GM21447 (cell line): ENCODE measurements around the gene SEL1L2.
"Not testable (repeated sequence)": the region's sequence is repeated elsewhere in the genome, so short reads cannot be mapped to it uniquely, and the experiment has no call there.

Experiments used
- ATAC-seq: cut with Tn5 transposase; IDR thresholded peaks from one replicate; pipeline ENCODE4 v1.9.1; 2021; ENCODE audit not compliant: unreplicated experiment

Gene SEL1L2

GRCh38 chr20:13990465-13990864 lies at the start of gene SEL1L2:
Gene SEL1L2 (minus strand): TSS chr20:13990614. CDS start chr20:13990534, 80 bp downstream.
- no peak for ATAC-seq

GRCh38 chr20:14036567-14036966 lies 46.2 kb upstream of the SEL1L2 start:
- ATAC-seq = no peak

GRCh38 chr20:14033310-14033709 lies 42.9 kb upstream of the SEL1L2 start:
- no peak for ATAC-seq

- ATAC-seq = no peak
Observed at GRCh38 chr20:14030991-14031390, 40.6 kb upstream of the SEL1L2 start.

GRCh38 chr20:14012671-14013070 lies 22.3 kb upstream of the SEL1L2 start:
- ATAC-seq = no peak

- no peak for ATAC-seq
Observed at GRCh38 chr20:14009208-14009607, 18.8 kb upstream of the SEL1L2 start.

- ATAC-seq = no peak
Observed at GRCh38 chr20:14005996-14006395, 15.6 kb upstream of the SEL1L2 start.

GRCh38 chr20:14000917-14001316 lies 10.5 kb upstream of the SEL1L2 start:
- ATAC-seq = no peak

- ATAC-seq = no peak
Observed at GRCh38 chr20:13996265-13996664, 5.9 kb upstream of the SEL1L2 start.

- no peak for ATAC-seq
Observed at GRCh38 chr20:13995841-13996240, 5.4 kb upstream of the SEL1L2 start.

GRCh38 chr20:13995086-13995665 lies 4.8 kb upstream of the SEL1L2 start, which contains the start of gene MACROD2:
Gene MACROD2 (plus strand): TSS chr20:13995516.
- no peak for ATAC-seq

- not testable (repeated sequence) for ATAC-seq
Observed at GRCh38 chr20:13991955-13992354, 1.5 kb upstream of the SEL1L2 start.

GRCh38 chr20:13991311-13991710 lies 897 bp upstream of the SEL1L2 start:
- ATAC-seq = no peak

GRCh38 chr20:13984211-13984610 lies 6.2 kb downstream of the SEL1L2 start:
- no peak for ATAC-seq

GRCh38 chr20:13960525-13960924 lies 29.9 kb downstream of the SEL1L2 start:
- ATAC-seq = no peak

- no peak for ATAC-seq
Observed at GRCh38 chr20:13960119-13960518, 30.3 kb downstream of the SEL1L2 start.

- no peak for ATAC-seq
Observed at GRCh38 chr20:13953227-13953626, 37.2 kb downstream of the SEL1L2 start.

GRCh38 chr20:13947719-13948118 lies 42.7 kb downstream of the SEL1L2 start:
- ATAC-seq = no peak

- ATAC-seq = no peak
Observed at GRCh38 chr20:13941031-13941430, 49.4 kb downstream of the SEL1L2 start.

GRCh38 chr20:13936781-13937576 lies 53.4 kb downstream of the SEL1L2 start:
- ATAC-seq = no peak

GRCh38 chr20:13934992-13935894 lies 55.2 kb downstream of the SEL1L2 start:
- ATAC-seq = no peak
